PC-9 (cell line): ENCODE results near the gene TTC39B.

Experiments
- EZH2 ChIP-seq: fragments of 200-600 bp; sonication (generic); IDR thresholded peaks from 2 replicates; pipeline ENCODE4 v1.8.0; 2017; ENCODE audit warnings: antibody characterized with exemption, low read depth
- TF ChIP-seq, protein P1 (sequence below): fragments of 200-600 bp; sonication (generic); conservative IDR thresholded peaks from 2 replicates; pipeline ENCODE4 v1.6.1; 2017; ENCODE audit warnings: mixed run types, antibody characterized with exemption, mild to moderate bottlenecking, moderate library complexity

DNA sequence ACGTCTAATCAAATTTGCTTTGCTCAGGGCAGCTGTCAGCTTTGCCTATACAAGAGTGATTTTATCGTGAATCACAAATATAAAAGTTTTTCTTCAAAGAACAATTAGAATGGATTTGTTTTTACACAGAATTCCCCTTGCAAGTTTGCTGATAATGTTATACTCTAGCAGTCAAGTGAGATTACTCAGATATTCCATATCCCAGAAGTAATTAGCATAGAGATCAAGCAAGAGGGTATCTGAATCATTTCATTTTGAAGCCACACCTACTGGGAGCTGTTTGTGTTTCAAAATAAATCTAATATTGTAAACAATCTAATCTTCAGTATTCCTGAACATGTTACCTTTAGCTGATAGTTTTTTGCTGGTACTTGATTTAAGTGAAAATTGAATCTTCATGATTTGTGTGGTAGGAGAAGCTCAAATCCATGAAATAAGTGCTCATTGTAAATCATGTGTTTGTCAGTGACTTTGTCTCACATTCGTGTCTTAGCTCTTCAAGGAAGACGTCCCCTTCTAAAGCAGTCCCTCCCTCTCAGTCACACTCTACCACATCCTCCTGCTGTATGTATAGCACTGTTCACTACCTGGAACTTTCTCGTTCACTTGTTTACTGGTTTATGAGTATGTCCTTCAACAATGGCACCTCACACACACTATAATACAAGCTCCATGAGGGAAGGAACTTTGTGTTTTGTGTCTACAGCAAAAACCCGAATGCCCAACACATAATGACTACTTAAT, 3.3 kb upstream of the TTC39B start:
- TF ChIP-seq, protein P1, sequence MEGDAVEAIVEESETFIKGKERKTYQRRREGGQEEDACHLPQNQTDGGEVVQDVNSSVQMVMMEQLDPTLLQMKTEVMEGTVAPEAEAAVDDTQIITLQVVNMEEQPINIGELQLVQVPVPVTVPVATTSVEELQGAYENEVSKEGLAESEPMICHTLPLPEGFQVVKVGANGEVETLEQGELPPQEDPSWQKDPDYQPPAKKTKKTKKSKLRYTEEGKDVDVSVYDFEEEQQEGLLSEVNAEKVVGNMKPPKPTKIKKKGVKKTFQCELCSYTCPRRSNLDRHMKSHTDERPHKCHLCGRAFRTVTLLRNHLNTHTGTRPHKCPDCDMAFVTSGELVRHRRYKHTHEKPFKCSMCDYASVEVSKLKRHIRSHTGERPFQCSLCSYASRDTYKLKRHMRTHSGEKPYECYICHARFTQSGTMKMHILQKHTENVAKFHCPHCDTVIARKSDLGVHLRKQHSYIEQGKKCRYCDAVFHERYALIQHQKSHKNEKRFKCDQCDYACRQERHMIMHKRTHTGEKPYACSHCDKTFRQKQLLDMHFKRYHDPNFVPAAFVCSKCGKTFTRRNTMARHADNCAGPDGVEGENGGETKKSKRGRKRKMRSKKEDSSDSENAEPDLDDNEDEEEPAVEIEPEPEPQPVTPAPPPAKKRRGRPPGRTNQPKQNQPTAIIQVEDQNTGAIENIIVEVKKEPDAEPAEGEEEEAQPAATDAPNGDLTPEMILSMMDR = no peak
- no peak for TF ChIP-seq EZH2
